Upper lobe of right lung (tissue), 1 donor: Measurements from ENCODE around the gene CHRNA10. TPM values are rescaled to one million over a fixed set of nuclear protein-coding genes. Genes with fewer than 3 reads are reported as not detected.

ENCODE experiments used
- ATAC-seq: fragments of 200-7000 bp; cut with Tn5 transposase; one replicate; pipeline ENCODE4 v1.9.1; 2020; ENCODE audit warnings: mild to moderate bottlenecking, moderate library complexity
- DNase-seq: peaks from one replicate; pipeline ENCODE4 v3.0.0-alpha.2; 2020
- H3K27ac ChIP-seq: fragments of 200-600 bp; one replicate; pipeline ENCODE4 v1.8.0; 2022
- H3K27me3 ChIP-seq: fragments of 200-600 bp; one replicate; pipeline ENCODE4 v1.8.0; 2022; ENCODE audit warnings: mild to moderate bottlenecking
- H3K36me3 ChIP-seq: fragments of 200-600 bp; one replicate; pipeline ENCODE4 v1.8.0; 2022
- H3K4me1 ChIP-seq: fragments of 200-600 bp; one replicate; pipeline ENCODE4 v1.8.0; 2022
- H3K4me3 ChIP-seq: fragments of 200-600 bp; one replicate; pipeline ENCODE4 v1.8.0; 2022; ENCODE audit warnings: mild to moderate bottlenecking
- H3K9me3 ChIP-seq: fragments of 200-600 bp; one replicate; pipeline ENCODE4 v1.8.0; 2022
- intact Hi-C: fragments of 100-400 bp; cut with DNase I; formaldehyde crosslinking; loops from one replicate; pipeline ENCODE4 v1.11.0; 2022
- total RNA-seq: library from RNA; stranded (reverse); fragmentation: NEBNext Ultra II Directional; extraction: Animal tissue kit (Norgen Biotek cat#: 25700); gene quantifications from one replicate; pipeline ENCODE4 v1.2.1, GENCODE V29; 2021
- TF ChIP-seq, protein P1 (sequence below): fragments of 200-600 bp; IDR thresholded peaks from one replicate; pipeline ENCODE4 v1.8.0; 2022; ENCODE audit warnings: antibody characterized with exemption
- donor health status: DM: no; HTN: yes; CAD: no; lungs with severe emphysema.

CHRNA10 gene
- total RNA-seq, 1 donor from 2014 or later = 1.2 TPM

DNA sequence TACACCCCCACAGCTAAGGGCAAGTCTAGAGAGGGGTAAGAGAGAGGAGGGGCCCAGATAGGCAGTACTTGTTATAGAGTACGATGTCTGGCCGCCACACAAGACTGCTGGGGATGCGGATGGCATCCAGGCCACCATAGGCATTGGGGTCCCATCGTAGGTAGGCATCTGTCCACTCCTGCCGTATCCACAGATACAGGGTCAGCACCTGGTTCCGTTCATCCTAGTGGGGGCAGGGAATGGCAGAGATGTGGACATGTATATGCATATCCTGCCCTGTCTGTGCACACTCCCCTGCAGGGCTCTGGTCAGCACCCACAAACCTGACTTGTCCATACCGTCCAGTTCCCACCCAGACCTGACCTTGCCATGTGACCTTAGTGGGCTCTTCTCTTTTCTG lies 2.1 kb downstream of the CHRNA10 start:
- H3K4me1 ChIP-seq = no peaks in the 10 kb centered on the region
- intact Hi-C loops = no loop called here
- H3K9me3 ChIP-seq = no peaks in the 10 kb centered on the region
- no peaks in the 10 kb centered on the region for H3K27me3 ChIP-seq
- DNase-seq (no peak), ATAC-seq (no peak)
- peaks cover 63% of the 10 kb centered on the region for H3K36me3 ChIP-seq
- no peak overlapping the region for H3K4me3 ChIP-seq
- H3K27ac ChIP-seq = no peak overlapping the region
- TF ChIP-seq, protein P1, sequence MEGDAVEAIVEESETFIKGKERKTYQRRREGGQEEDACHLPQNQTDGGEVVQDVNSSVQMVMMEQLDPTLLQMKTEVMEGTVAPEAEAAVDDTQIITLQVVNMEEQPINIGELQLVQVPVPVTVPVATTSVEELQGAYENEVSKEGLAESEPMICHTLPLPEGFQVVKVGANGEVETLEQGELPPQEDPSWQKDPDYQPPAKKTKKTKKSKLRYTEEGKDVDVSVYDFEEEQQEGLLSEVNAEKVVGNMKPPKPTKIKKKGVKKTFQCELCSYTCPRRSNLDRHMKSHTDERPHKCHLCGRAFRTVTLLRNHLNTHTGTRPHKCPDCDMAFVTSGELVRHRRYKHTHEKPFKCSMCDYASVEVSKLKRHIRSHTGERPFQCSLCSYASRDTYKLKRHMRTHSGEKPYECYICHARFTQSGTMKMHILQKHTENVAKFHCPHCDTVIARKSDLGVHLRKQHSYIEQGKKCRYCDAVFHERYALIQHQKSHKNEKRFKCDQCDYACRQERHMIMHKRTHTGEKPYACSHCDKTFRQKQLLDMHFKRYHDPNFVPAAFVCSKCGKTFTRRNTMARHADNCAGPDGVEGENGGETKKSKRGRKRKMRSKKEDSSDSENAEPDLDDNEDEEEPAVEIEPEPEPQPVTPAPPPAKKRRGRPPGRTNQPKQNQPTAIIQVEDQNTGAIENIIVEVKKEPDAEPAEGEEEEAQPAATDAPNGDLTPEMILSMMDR = no peak

DNA sequence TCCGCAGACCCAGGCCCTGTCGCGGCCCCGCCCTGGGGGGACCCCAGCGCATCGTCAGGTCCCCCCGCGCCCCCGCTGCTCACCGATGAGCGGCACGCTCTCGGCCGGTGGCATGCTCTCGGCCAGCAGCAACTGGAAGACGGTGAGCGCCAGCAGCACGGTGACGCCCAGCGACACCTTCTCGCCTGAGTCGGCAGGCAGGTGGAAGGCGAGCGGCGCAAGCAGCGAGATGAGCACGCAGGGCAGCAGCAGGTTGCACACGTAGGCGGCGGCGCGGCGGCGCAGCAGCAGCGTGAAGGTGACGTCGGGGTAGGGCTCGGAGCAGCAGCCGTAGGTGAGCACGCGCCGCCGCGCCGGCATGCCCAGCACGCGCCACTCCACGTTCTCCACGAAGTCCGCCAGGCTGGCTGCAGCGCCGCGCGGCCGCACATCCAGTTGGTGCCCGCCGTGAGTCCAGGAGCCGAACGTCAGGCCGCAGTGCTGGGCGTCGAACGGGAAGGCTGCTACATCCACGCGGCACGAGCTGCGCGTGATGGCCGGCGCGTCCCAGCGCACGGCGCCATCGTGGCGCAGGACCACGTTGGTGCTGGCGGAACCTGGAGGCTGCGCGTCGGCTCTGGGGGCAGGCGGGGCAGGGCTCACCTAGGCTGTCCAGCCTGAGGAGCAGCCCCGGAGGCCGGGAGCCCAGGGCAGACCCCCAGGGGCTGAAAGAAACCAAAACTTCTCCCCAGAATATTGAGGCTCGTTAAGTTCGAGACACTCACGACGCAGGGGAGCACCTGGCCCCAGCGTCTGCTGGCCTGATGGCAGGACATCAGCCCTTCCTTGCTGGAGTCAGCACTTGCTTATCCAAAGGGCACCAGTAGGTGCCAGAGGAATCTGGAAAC lies 3.8 kb downstream of the CHRNA10 start:
- no peaks in the 10 kb centered on the region for H3K4me1 ChIP-seq
- H3K36me3 ChIP-seq = peaks cover 46% of the 10 kb centered on the region
- no peaks in the 10 kb centered on the region for H3K27me3 ChIP-seq
- H3K4me3 ChIP-seq = no peak overlapping the region
- no peak for DNase-seq
- TF ChIP-seq, protein P1 = no peak
- ATAC-seq = no peak
- no peak overlapping the region for H3K27ac ChIP-seq
- intact Hi-C loops = no loop called here
- no peaks in the 10 kb centered on the region for H3K9me3 ChIP-seq

DNA sequence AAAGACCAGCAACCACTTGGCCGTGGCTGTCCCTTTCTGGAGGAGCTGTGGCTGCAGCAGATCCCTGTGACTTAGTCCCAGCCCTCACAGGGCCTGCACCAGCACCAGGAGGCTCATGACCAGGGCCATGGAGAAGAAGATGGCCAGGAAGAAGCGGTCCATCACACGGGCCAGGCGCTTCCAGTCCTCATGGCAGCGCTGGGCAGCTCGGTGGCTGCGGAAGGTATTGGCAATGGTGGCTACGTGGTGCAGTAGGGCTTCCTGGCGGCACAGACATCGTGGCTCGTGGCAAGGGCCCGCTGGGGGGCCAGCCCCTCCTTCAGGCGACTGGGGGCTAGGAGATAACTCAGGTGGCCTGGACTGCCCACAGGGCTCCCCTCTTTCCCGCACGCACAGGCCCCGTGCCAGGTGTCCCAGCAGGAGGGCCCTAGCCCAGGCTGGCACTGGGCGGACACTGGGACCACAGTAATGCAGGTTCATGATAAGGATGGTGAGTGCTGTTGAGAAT lies 5.1 kb downstream of the CHRNA10 start:
- no peak for DNase-seq
- H3K36me3 ChIP-seq = peaks cover 33% of the 10 kb centered on the region

DNA sequence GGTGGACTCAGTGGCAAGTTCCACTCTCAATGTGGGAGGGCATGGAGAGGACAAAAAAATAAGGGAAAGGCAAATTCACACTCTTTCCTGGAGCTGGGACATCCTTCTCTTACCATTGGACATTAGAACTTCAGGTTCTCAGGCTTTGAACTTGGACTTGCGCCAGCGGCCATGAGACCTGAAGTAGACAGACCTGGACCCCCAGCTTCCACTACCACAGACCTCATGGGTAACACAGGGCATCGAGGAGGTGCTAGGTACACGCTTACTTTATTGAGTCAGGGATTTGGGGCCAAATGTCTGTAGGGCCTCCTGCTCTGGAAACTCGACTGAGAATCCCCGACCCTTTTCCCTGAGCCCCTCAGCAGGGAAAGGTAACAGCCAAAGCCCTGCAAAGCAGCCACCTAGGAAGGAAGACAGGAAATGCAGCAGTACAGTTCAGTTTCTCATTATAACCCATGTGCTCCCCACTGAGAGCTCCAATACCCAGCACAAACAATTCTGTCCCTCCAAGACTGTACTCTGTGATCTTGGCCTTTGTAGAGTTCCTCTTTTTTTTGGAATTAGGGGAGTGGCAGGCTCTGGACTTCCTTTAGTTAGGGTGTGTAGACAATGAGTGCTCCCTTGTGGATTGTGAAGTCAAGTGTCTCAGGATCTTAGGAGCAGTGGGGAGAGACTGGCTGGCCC lies 5.7 kb downstream of the CHRNA10 start:
- Histone ChIP-seq H3K36me3 (peaks cover 27% of the 10 kb centered on the region), H3K27ac (no peak overlapping the region), H3K9me3 (no peaks in the 10 kb centered on the region), H3K4me1 (no peaks in the 10 kb centered on the region), H3K4me3 (no peak overlapping the region), H3K27me3 (no peaks in the 10 kb centered on the region)
- TF ChIP-seq, protein P1 = no peak
- ATAC-seq = peak; percentile 43
- intact Hi-C loops = no loop called here
- DNase-seq = no peak

More for the DNA sequence above, 5.1 kb downstream of the CHRNA10 start:
- intact Hi-C loops = no loop called here
- H3K27me3 ChIP-seq = no peaks in the 10 kb centered on the region
- H3K27ac ChIP-seq = no peak overlapping the region
- TF ChIP-seq, protein P1 = no peak
- H3K9me3 ChIP-seq = no peaks in the 10 kb centered on the region
- no peak for ATAC-seq
- no peak overlapping the region for H3K4me3 ChIP-seq
- H3K4me1 ChIP-seq = no peaks in the 10 kb centered on the region

DNA sequence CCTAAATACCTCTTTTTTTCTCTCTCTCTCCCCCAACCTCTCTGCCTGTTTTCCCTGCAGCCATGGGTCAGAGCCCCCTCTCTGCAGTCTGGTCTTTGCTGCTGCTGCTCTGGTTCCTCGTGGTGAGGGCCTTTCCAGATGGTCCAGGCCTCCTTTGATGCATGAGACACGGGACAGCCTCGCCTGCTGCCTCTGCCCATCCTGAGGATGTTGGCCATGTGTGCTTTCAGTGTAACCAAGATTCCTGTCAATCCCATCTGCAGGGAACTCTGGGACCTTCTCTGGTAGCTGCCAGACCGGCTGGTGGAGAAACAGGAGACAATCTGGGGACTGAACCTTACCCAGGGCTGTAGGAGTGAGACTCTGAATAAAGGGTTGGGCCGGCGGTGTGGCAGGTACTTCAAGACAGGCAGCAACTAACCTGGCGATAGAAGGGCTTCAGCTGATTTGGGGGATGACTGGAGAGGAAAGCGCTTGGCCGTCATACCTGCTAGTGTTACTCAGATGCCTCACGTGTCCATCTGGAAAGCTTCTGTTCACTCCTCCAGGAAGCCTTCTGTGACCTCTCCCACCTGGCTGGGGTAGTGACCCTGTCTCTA lies 7.1 kb downstream of the CHRNA10 start:
- no peaks in the 10 kb centered on the region for H3K9me3 ChIP-seq
- no peaks in the 10 kb centered on the region for H3K4me1 ChIP-seq
- H3K4me3 ChIP-seq = no peak overlapping the region
- TF ChIP-seq, protein P1 = no peak
- no peak for DNase-seq
- intact Hi-C loops = no loop called here
- ATAC-seq = no peak
- H3K36me3 ChIP-seq = peaks cover 16% of the 10 kb centered on the region
- no peaks in the 10 kb centered on the region for H3K27me3 ChIP-seq
- no peak overlapping the region for H3K27ac ChIP-seq
